CD4-positive, alpha-beta T cell (primary cell): Measurements from ENCODE around the gene TMEM108. TPM values are rescaled to one million over a fixed set of nuclear protein-coding genes. Genes with fewer than 3 reads are reported as not detected.

Experiments
- ATAC-seq: fragments of 200-7000 bp; cut with Tn5 transposase; one replicate; pipeline ENCODE4 v1.10.0; 2022; ENCODE audit warnings: mild to moderate bottlenecking; ENCODE audit not compliant: poor library complexity
- CTCF ChIA-PET: fragments of 350-600 bp; sonication (Branson Sonifier 250); formaldehyde crosslinking; loops from one replicate; lab custom pipeline; 2021; ENCODE audit warnings: antibody characterized with exemption, inconsistent platforms; lab: Charles Lee
- POLR2A ChIA-PET: fragments of 350-600 bp; sonication (Branson Sonifier 250); formaldehyde crosslinking; loops from one replicate; lab custom pipeline; 2021; ENCODE audit warnings: antibody characterized with exemption, inconsistent platforms; lab: Charles Lee
- DNase-seq, 14 experiments: peaks; one replicate each; pipeline ENCODE4 v3.0.0-alpha.2; 2013 to 2020; ENCODE audit warnings: mixed read lengths in 2 of 14
- H3K27ac ChIP-seq, 2 donors: one replicate each; pipeline versions ENCODE4 v1.5.1 to v1.7.0; 2013; ENCODE audit warnings: low read length in 2 of 2, low read depth in 1 of 2, mild to moderate bottlenecking in 1 of 2
- H3K27me3 ChIP-seq, 2 experiments: 1 replicate in 1 of 2; 2 replicates in 1 of 2; pipeline versions ENCODE4 v1.6.1 to v1.7.0; 2013; ENCODE audit warnings: low read length in 2 of 2, control low read depth in 1 of 2, mild to moderate bottlenecking in 1 of 2, moderate library complexity in 1 of 2; ENCODE audit not compliant: insufficient read depth in 2 of 2, control insufficient read depth in 1 of 2
- H3K36me3 ChIP-seq: one replicate; pipeline ENCODE4 v1.6.1; 2013; ENCODE audit warnings: low read length, control low read depth; ENCODE audit not compliant: insufficient read depth
- H3K4me1 ChIP-seq: one replicate; pipeline ENCODE4 v1.6.1; 2013; ENCODE audit warnings: low read length, control low read depth; ENCODE audit not compliant: insufficient read depth
- H3K4me3 ChIP-seq: one replicate; pipeline ENCODE4 v1.5.1; 2013; ENCODE audit warnings: mild to moderate bottlenecking, low read length, moderate library complexity
- H3K9me3 ChIP-seq, 2 experiments: 1 replicate in 1 of 2; 2 replicates in 1 of 2; pipeline versions ENCODE4 v1.6.1 to v1.7.0; 2013; ENCODE audit warnings: low read length in 2 of 2, mild to moderate bottlenecking in 2 of 2, control low read depth in 1 of 2, moderate library complexity in 1 of 2; ENCODE audit not compliant: control insufficient read depth in 1 of 2, insufficient read depth in 1 of 2
- H3K27ac Mint-ChIP-seq: one replicate; pipeline ENCODE4 v1.8.0; 2020; ENCODE audit warnings: mixed read lengths
- H3K27me3 Mint-ChIP-seq: one replicate; pipeline ENCODE4 v1.8.0; 2021; ENCODE audit warnings: mixed read lengths
- H3K36me3 Mint-ChIP-seq: one replicate; pipeline ENCODE4 v1.8.0; 2021; ENCODE audit warnings: low read depth, mixed read lengths
- H3K4me1 Mint-ChIP-seq: one replicate; pipeline ENCODE4 v1.8.0; 2021; ENCODE audit warnings: low read depth, mixed read lengths
- H3K4me3 Mint-ChIP-seq: one replicate; pipeline ENCODE4 v1.8.0; 2020; ENCODE audit warnings: mild to moderate bottlenecking, mixed read lengths
- H3K9me3 Mint-ChIP-seq: one replicate; pipeline ENCODE4 v1.8.0; 2020; ENCODE audit warnings: mixed read lengths
- CTCF ChIP-seq: fragments of 200-600 bp; IDR thresholded peaks from one replicate; pipeline ENCODE4 v1.8.0; 2022; ENCODE audit warnings: antibody characterized with exemption, mild to moderate bottlenecking
- intact Hi-C, 2 experiments: fragments of 100-400 bp; cut with DNase I in 1 of 2; cut with micrococcal nuclease in 1 of 2; formaldehyde crosslinking; loops; one replicate each; pipeline versions ENCODE4 v1.15.1 to v1.9.0; 2023 to 2025; cut with DNase I, micrococcal nuclease
- total RNA-seq, 174 experiments: library from RNA in 2 of 174; stranded (reverse) in 2 of 174; gene quantifications; one replicate each; pipeline ENCODE4 v1.2.3 and lab custom pipeline; 2021 to 2026

Gene TMEM108
- total RNA-seq, 2 experiments from 2014 or later = not detected

GRCh38 chr3:133303430-133303829 lies 265.2 kb downstream of the TMEM108 start:
- ATAC-seq (no peak), DNase-seq (no peak)
- ChIA-PET POLR2A (no interaction called here), CTCF (no interaction called here)
- TF ChIP-seq CTCF = no peak
- Mint-ChIP-seq H3K27ac (no peak overlapping the region), H3K4me1 (no peaks in the 10 kb centered on the region), H3K9me3 (no peaks in the 10 kb centered on the region), H3K36me3 (no peaks in the 10 kb centered on the region), H3K27me3 (no peaks in the 10 kb centered on the region), H3K4me3 (no peak overlapping the region)
- H3K9me3 ChIP-seq = no peaks in the 10 kb centered on the region
- H3K36me3 ChIP-seq = no peaks in the 10 kb centered on the region
- no peaks in the 10 kb centered on the region for H3K4me1 ChIP-seq
- no peak overlapping the region for H3K27ac ChIP-seq
- H3K27me3 ChIP-seq = no peaks in the 10 kb centered on the region
- intact Hi-C loops = no loop called here
- no peak overlapping the region for H3K4me3 ChIP-seq

- Mint-ChIP-seq H3K9me3 (peaks cover 22% of the 10 kb centered on the region), H3K27ac (no peak overlapping the region)
- intact Hi-C loops = no loop called here
Measured at GRCh38 chr3:133317866-133318265, 279.7 kb downstream of the TMEM108 start.

GRCh38 chr3:133328373-133328772 lies 290.2 kb downstream of the TMEM108 start:
- H3K27me3 Mint-ChIP-seq = no peaks in the 10 kb centered on the region
- H3K27ac Mint-ChIP-seq = no peak overlapping the region
- no peaks in the 10 kb centered on the region for H3K4me1 Mint-ChIP-seq
- no peak for ATAC-seq
- TF ChIP-seq CTCF = no peak
- no peak for DNase-seq
- ChIA-PET CTCF (no interaction called here), POLR2A (no interaction called here)
- Histone ChIP-seq H3K36me3 (no peaks in the 10 kb centered on the region), H3K27me3 (no peaks in the 10 kb centered on the region), H3K4me3 (no peak overlapping the region), H3K4me1 (no peaks in the 10 kb centered on the region), H3K27ac (no peak overlapping the region), H3K9me3 (no peaks in the 10 kb centered on the region)
- H3K9me3 Mint-ChIP-seq = no peaks in the 10 kb centered on the region
- no peak overlapping the region for H3K4me3 Mint-ChIP-seq
- H3K36me3 Mint-ChIP-seq = no peaks in the 10 kb centered on the region
- intact Hi-C loops = no loop called here

More at GRCh38 chr3:133317866-133318265, 279.7 kb downstream of the TMEM108 start:
- peaks cover 48% of the 10 kb centered on the region for H3K27me3 Mint-ChIP-seq
- no peak for DNase-seq
- ChIA-PET CTCF (no interaction called here), POLR2A (no interaction called here)
- Histone ChIP-seq H3K4me1 (no peaks in the 10 kb centered on the region), H3K27ac (no peak overlapping the region), H3K36me3 (no peaks in the 10 kb centered on the region), H3K9me3 (peaks cover 10 to 21% of the 10 kb centered on the region in 2 experiments), H3K27me3 (peaks cover 6 to 13% of the 10 kb centered on the region in 2 experiments), H3K4me3 (no peak overlapping the region)
- no peak for TF ChIP-seq CTCF
- no peaks in the 10 kb centered on the region for H3K4me1 Mint-ChIP-seq
- H3K36me3 Mint-ChIP-seq = no peaks in the 10 kb centered on the region
- no peak overlapping the region for H3K4me3 Mint-ChIP-seq
- no peak for ATAC-seq
